ENCODE results near the gene VIT.

VIT gene, protein sequence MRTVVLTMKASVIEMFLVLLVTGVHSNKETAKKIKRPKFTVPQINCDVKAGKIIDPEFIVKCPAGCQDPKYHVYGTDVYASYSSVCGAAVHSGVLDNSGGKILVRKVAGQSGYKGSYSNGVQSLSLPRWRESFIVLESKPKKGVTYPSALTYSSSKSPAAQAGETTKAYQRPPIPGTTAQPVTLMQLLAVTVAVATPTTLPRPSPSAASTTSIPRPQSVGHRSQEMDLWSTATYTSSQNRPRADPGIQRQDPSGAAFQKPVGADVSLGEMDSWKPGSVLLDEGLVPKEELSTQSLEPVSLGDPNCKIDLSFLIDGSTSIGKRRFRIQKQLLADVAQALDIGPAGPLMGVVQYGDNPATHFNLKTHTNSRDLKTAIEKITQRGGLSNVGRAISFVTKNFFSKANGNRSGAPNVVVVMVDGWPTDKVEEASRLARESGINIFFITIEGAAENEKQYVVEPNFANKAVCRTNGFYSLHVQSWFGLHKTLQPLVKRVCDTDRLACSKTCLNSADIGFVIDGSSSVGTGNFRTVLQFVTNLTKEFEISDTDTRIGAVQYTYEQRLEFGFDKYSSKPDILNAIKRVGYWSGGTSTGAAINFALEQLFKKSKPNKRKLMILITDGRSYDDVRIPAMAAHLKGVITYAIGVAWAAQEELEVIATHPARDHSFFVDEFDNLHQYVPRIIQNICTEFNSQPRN

GRCh38 chr2:36696533-36696932 is at the start of gene VIT:
Gene VIT (plus strand): TSS chr2:36696707. CDS start chr2:36716371, 19,664 bp downstream.
- DNase-seq (ENCODE audit: low spot score), result no peak
- FAIRE-seq, result no peak

DNA sequence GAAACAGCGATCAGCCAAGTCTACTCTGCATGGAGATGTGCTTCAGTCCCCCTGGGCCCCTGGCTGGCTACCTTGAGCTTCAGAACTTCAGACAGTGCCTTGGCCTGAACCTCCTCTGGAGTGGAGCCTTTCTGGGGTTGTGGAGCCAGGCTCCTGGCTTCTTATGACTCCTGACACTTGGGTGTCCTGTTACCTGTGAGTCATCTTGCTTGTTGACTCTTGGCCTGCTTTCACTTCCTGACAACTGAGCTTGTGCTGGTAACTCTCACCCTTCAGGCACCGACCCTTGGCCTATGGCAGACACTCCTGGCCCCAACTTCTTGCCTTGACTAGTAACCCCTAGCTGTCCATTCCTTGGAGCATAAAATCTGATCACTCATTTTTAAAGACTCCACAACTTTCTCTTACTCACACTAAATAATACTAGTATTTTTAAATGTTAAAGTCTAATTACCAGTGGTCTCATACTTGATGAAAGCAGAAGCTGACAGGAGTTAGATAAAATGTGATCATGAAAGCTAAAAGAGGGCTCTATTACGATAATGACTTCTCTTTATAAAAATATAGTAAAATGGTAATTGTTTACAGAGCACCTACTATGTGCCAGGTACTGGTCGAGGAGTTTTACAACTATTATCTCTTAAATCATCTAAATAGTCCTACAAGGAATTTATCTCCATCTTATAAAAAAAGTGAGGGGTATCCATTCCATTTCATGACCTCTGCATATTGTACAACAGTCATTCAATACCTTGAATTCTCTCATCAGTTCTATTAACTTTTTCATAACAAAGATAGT is 46.3 kb upstream of the VIT start:
- FAIRE-seq (no peak), DNase-seq (ENCODE audit: low spot score) (peak; percentile 71)

DNA sequence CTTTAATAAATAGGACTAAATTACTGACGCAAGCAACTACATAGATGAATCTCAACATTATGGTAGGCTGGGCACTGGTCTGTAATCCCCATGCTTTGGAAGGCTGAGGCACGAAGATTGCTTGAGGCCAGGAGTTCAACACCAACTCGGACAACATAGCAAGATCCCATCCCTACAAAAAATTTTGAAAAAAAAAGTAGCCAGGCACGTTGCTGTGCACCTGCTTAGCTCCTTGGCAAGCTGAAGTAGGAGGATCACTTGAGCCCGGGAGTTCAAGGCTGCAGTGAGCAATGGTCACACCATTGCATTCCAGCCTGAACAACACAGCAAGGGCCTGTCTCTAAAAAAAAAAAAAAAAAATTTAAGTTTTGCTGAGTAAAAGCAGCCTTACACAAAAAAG is 43.4 kb upstream of the VIT start:
- FAIRE-seq, result no peak

DNA sequence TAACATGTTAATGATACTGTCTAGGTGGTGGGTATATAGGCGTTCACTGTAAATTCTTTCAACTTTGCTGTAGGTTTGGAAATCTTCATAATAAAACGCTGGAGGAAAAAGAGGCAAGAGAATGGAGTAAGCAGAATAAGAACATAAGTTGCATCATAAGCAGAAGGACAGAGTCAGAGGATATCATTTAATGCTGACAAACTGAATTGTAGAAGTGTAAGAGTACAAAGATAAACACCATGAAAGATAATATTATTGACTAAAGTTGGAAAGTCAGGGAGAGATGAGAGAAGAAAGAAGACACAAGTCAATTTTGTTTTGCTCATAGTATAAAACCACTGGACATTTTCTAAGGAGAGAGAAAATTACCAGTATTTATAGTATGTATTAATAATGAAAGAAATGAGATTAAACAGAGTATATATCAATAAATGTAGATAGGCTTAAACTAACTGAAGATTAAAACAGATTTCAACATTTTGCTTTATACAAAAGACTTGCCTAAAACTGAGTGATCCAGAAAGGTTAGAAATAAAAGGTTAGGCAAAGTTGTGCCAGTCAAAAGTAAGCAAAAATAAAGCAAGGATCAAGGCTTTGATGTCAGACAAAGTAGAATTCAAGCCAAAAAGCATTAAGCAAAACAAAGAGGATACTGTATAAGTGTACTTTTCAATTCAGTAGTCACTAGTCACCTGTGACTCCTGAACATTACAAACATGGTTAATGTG is 42.4 kb upstream of the VIT start:
- FAIRE-seq, result no peak

More for the DNA sequence above, 43.4 kb upstream of the VIT start:
- DNase-seq (ENCODE audit: low spot score), result no peak

GRCh38 chr2:36655453-36655852 is 41.1 kb upstream of the VIT start:
- FAIRE-seq (no peak), DNase-seq (ENCODE audit: low spot score) (no peak)

More for the DNA sequence above, 42.4 kb upstream of the VIT start:
- DNase-seq (ENCODE audit: low spot score), result no peak

DNA sequence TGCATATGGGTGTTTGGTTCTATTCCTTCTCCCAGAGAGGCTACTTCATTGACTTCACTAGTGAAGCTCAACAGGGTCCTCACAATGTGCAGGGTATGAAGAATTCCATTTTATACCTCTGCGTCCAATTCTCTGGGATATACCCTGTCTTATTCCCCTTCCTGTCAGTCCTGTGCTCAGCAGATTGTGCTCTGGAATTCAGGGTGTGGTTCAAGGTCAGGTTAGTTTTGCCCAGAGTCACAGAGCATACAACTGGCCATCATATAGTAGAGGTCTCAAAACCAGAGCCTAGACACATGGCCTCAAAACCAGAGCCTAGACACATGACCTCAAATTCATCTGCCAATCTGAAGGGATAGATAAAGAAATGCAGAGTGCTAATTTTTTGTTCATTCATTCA is 38.8 kb upstream of the VIT start:
- no peak for FAIRE-seq
- DNase-seq (ENCODE audit: low spot score), result no peak

GRCh38 chr2:36658277-36658748 is 38.2 kb upstream of the VIT start:
- no peak for FAIRE-seq
- no peak for DNase-seq (ENCODE audit: low spot score)

- no peak for DNase-seq (ENCODE audit: low spot score)
- FAIRE-seq, result no peak
These were observed 37.3 kb upstream of the VIT start for GRCh38 chr2:36659218-36659617.

- FAIRE-seq (no peak), DNase-seq (ENCODE audit: low spot score) (no peak)
These were observed 36.6 kb upstream of the VIT start for GRCh38 chr2:36659872-36660312.

GRCh38 chr2:36662638-36663037 is 33.9 kb upstream of the VIT start:
- DNase-seq (ENCODE audit: low spot score), result no peak
- no peak for FAIRE-seq

DNA sequence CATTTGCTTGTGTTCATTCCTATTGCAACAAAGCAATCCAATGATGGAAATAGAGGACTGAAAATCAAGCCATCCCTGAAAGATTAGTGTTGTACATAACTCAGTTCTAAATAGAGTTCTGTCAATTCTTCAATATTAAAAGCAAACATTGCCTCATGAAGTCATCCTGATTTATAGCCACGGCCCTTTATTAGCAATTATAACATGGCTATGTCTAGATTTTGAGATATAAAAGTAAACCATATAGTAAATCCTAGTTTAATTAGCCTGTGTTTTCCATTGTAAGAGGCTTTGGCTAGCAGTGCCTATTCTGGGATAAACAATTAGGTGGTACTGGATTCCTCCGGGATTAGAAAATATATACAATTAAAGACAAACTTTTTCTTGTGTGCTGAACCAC is 33.2 kb upstream of the VIT start:
- no peak for FAIRE-seq
- no peak for DNase-seq (ENCODE audit: low spot score)

DNA sequence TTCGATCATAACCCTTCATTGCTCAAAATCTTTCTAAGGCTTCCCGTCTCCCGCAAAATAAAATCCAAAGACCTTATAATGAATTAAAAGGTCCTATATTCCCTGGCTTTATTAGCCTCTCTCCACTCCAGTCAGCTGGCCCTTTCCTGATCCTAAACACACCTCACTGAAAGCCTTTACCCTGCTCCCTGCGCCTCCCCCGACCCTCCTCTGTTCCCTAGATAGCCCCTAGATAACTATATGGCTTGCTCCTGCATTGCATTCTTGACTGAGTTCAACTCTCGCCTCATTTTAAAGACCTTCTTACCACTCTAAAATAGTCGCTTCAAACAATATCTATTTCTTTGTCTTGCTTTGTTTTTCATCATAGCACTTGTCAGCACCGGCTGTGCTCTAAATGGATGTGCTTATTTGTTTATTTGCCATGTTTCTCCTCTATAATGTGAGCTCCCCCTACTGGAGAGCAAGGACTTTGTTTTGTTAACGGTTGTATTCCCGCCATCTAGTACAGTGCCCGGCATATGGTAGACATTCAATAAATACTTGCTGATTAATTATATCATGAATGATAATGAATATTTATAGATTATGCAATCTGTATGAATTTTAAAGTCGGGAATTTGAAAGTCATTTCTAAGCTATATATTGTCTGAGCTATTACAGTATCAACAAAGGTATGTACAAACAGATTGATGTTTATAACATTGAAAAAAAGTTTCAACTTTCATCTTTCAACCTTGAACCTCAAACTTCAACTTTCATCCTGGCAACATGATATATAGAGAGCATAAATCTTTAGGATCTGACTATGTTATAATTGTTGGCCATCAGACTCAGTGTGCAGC is 32.4 kb upstream of the VIT start:
- peak; percentile 72 for FAIRE-seq
- DNase-seq (ENCODE audit: low spot score), result peak; percentile 59

GRCh38 chr2:36664696-36665076 is 31.8 kb upstream of the VIT start:
- FAIRE-seq (no peak), DNase-seq (ENCODE audit: low spot score) (no peak)

- FAIRE-seq (no peak), DNase-seq (ENCODE audit: low spot score) (no peak)
These were observed 28.6 kb upstream of the VIT start for GRCh38 chr2:36667931-36668330.

GRCh38 chr2:36670881-36671595 is 25.5 kb upstream of the VIT start:
- no peak for DNase-seq (ENCODE audit: low spot score)
- FAIRE-seq, result no peak

DNA sequence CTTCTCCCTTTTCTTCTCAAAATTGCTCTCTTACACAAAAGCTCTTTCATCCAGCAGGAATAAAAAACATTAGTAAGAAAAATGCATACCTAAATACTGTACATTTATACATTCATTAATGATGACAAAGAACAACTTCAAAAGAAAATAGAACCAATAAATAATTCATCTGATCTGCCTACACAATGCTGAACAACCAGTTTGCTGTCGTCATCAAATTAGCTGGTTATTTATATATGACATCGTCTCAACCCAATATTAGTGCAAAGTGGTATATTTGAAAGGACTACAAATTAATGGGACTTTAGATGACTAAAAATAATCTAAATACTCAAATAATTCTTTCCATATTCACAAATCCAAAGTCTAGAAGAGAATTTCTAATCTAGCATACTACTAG is 24.8 kb upstream of the VIT start:
- no peak for DNase-seq (ENCODE audit: low spot score)
- FAIRE-seq, result no peak

- DNase-seq (ENCODE audit: low spot score) (peak; percentile 25), FAIRE-seq (peak; percentile 55)
These were observed 24.3 kb upstream of the VIT start for GRCh38 chr2:36672199-36672598.

DNA sequence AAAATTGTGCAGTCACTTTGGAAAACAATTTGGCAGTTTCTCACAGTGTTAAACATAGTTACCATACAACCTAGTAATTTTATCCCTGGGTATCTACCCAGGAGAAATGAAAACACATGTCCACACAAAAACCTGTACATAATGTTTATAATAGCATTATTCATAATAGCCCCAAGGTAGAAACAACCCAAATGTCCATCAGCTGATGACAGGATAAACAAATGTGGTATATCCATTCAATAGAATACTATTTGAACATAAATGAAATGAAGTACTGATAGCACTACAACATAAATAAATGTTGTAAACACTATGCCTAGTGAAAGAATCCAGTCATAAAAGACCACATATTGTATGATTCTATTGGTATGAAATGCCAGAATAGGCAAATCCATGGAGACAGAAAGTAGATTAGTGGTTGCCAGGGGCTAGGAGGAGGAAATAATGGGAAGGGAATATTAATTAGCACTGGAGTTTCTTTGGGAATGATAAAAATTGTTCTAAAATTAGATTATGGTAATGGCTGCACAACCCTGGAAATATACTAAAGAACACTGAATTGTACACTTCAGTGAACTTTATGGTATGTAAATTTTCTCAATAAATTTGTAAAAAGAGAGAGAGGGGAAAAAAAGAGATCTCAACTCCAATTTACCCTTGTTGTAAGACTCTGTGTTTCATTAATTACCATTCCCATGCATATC is 20.8 kb upstream of the VIT start:
- no peak for DNase-seq (ENCODE audit: low spot score)
- no peak for FAIRE-seq

DNA sequence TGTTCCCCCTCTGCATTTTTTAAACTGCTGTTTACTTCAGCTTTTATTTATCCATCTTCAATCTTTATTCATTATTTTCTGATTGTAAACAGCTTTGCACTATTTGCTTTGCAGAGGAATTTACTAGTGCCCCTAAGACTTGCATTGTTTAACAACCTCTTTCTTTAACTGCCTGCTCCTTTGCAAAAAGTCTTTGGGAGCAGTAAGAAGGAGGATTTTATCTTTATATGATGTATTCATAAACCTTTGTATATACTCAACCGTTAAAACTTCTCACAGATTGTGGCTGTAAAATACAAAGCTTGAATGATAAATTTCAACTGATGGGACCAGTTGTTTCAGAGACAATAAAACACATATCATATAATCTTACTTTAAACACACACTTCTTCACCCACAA is 20.1 kb upstream of the VIT start:
- no peak for DNase-seq (ENCODE audit: low spot score)
- no peak for FAIRE-seq

All from RCC 7860 (cell line).